Stimulated activated effector memory CD8-positive, alpha-beta T cell treated with anti-CD3 and anti-CD28 coated beads, Interleukin-12 subunit alpha, Interleukin-12 subunit beta, amount 100 ng/mL, for 72 hours (primary cell): ENCODE results near the gene TOMM40L.

Source experiments
- ATAC-seq: fragments of 150-1000 bp; cut with Tn5 transposase; 2 replicates; pipeline ENCODE4 v1.10.0; 2021
- DNase-seq, 2 donors: peaks; one replicate each; pipeline ENCODE4 v3.0.0; 2021 to 2022; ENCODE audit warnings: low spot score in 2 of 2
- H3K27ac Mint-ChIP-seq: one replicate; pipeline ENCODE4 v1.8.0; 2022; ENCODE audit warnings: mild to moderate bottlenecking, mixed read lengths
- H3K36me3 Mint-ChIP-seq: one replicate; pipeline ENCODE4 v1.8.0; 2022; ENCODE audit warnings: mild to moderate bottlenecking, mixed read lengths
- H3K4me1 Mint-ChIP-seq: one replicate; pipeline ENCODE4 v1.8.0; 2022; ENCODE audit warnings: mixed read lengths
- H3K4me3 Mint-ChIP-seq: one replicate; pipeline ENCODE4 v1.8.0; 2022; ENCODE audit warnings: mild to moderate bottlenecking, mixed read lengths
- H3K9me3 Mint-ChIP-seq: one replicate; pipeline ENCODE4 v1.8.0; 2022; ENCODE audit warnings: mixed read lengths

Gene TOMM40L

DNA sequence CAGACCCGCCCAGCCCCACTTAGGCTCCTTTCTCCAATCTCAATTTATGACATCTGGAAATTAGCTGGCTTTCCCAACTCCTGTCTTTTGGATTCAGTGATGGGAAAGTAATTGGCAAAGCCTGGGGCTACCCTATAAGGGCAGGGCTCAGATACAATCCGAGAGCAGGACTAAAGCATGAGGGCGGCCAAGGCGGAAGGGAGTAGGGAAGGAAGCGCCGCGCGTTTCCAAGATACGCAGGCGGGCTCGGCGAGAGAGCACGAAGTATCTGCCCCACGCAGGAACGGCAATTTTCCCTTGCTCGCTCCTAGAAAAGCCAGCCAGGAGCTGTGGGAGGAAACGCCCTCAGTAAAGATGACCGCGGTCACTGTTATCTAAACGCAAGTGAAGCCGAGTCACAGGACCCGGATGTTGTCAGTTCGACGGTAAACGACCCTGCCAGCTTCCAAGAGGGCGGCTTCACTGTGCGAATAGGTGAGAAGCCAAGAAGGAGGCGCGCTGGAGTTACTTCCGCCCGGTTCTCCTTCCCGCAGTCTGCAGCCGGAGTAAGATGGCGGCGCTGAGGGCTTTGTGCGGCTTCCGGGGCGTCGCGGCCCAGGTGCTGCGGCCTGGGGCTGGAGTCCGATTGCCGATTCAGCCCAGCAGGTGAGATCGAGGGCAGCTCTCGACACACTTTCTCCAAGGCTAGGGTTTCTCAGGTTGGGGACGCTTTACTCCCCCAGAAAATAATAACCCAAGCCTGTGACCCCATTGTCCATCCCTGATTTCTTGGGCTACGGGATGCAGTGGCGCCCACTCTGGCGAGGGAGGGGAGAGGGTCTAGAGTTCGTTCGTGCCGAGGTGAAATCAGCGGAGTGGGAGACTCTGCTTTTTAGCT lies 23.8 kb upstream of the TOMM40L start, which contains the start of gene NDUFS2:
NDUFS2 (plus strand) TSS at position 532 of the 877 bp plus-strand sequence; CDS start at position 551, 19 bp downstream.
- no peaks in the 10 kb centered on the region for H3K9me3 Mint-ChIP-seq

GRCh38 chr1:161206411-161207140 lies 19.3 kb upstream of the TOMM40L start:
- Mint-ChIP-seq H3K9me3 (no peaks in the 10 kb centered on the region), H3K36me3 (peaks cover 87% of the 10 kb centered on the region), H3K27ac (no peak overlapping the region), H3K4me3 (no peak overlapping the region), H3K4me1 (peaks cover 47% of the 10 kb centered on the region)
- no peak for ATAC-seq
- no peak for DNase-seq

More for the DNA sequence above, 23.8 kb upstream of the TOMM40L start, which contains the start of gene NDUFS2:
- H3K27ac Mint-ChIP-seq: peak within 1 kb of the TSS; percentile 95
- peaks cover 42% of the 10 kb centered on the region for H3K36me3 Mint-ChIP-seq
- H3K4me1 Mint-ChIP-seq: peaks cover 66% of the 10 kb centered on the region
- ATAC-seq (peak; percentile 99), DNase-seq (peak; percentile 77 to 92)
- H3K4me3 Mint-ChIP-seq: peak within 1 kb of the TSS; percentile 85

- no peak overlapping the region for H3K4me3 Mint-ChIP-seq
- peaks cover 43% of the 10 kb centered on the region for H3K4me1 Mint-ChIP-seq
- ATAC-seq: no peak
- DNase-seq: no peak
- H3K36me3 Mint-ChIP-seq: peaks cover 89% of the 10 kb centered on the region
- H3K27ac Mint-ChIP-seq: no peak overlapping the region
- H3K9me3 Mint-ChIP-seq: no peaks in the 10 kb centered on the region
These were observed 18.7 kb upstream of the TOMM40L start for GRCh38 chr1:161207173-161207572.

GRCh38 chr1:161209790-161210409 lies 16.0 kb upstream of the TOMM40L start:
- peak; percentile 48 to 80 for DNase-seq
- peak overlapping the region; percentile 6 for H3K27ac Mint-ChIP-seq
- no peak overlapping the region for H3K4me3 Mint-ChIP-seq
- no peaks in the 10 kb centered on the region for H3K9me3 Mint-ChIP-seq
- peaks cover 100% of the 10 kb centered on the region for H3K36me3 Mint-ChIP-seq
- ATAC-seq: peak; percentile 86
- H3K4me1 Mint-ChIP-seq: peaks cover 28% of the 10 kb centered on the region

DNA sequence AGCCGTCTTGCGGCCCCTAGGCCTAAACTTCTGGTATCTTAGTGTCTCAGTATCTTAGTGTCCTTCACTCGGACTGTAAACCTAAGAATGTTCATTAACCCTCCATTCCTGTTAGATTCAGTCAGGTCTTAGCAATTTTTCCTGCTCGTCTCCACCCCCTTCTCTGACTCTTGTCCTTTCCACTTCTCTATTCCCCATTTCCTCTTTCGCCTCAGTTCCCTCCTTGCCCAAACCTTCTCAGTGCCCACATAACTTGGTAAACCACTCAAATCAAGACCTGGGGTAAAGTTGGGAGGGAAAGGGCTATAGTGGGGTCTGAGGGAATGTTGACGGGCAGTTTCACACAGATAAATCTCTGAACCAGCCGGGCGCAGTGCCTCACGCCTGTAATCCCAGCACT lies 11.5 kb upstream of the TOMM40L start:
- H3K4me3 Mint-ChIP-seq: no peak overlapping the region
- ATAC-seq (no peak), DNase-seq (no peak)
- no peaks in the 10 kb centered on the region for H3K9me3 Mint-ChIP-seq
- H3K4me1 Mint-ChIP-seq: peaks cover 37% of the 10 kb centered on the region
- H3K27ac Mint-ChIP-seq: peak overlapping the region; percentile 65
- peaks cover 61% of the 10 kb centered on the region for H3K36me3 Mint-ChIP-seq

GRCh38 chr1:161215076-161215475 lies 10.8 kb upstream of the TOMM40L start, which contains the start of gene FCER1G:
Gene FCER1G (plus strand): TSS chr1:161215295. CDS start chr1:161215322, 27 bp downstream.
- Mint-ChIP-seq H3K4me3 (no peak within 1 kb of the TSS), H3K36me3 (peaks cover 54% of the 10 kb centered on the region), H3K27ac (peak within 1 kb of the TSS; percentile 65)

DNA sequence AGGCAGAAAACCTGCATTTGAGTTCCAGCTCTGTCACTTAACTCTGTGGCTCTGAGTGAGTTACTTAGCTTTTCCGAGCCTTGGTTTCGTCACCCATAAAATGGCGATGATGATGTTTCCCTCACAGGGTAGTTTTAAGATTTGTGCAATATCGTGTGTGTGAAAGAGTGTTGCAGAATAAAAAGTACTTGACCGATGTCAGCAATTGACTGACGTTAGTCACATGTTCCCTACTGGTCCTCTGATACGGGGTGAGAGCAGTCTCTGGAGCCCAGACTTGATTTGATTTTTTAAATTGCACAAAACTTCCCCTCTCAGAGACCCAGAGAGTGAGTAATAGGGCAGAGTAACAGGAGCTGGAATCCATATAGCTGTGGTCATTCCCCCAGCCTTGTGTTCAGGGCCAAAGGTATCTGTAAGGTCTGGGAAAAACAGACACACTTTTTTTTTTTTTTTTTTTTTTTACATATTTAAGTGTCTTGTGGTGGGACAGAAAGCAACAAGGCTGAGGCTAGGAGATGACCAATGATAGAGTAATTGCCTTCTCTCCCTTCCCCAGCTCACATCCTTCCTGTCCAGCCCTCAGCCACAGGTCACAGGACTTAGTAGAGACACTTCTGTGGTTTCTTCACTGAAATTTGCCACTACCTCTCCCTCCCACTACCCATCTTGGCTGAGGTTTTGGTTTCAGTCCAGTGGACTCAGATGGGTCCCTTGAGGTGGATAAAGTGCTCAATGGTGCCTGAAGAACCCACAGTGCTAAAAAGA lies 8.7 kb upstream of the TOMM40L start:
- Mint-ChIP-seq H3K9me3 (no peaks in the 10 kb centered on the region), H3K4me1 (peaks cover 29% of the 10 kb centered on the region), H3K27ac (peak overlapping the region; percentile 87), H3K4me3 (peak overlapping the region; percentile 34), H3K36me3 (peaks cover 33% of the 10 kb centered on the region)
- DNase-seq (no peak), ATAC-seq (peak; percentile 77)

More at GRCh38 chr1:161215076-161215475, 10.8 kb upstream of the TOMM40L start, which contains the start of gene FCER1G:
- no peaks in the 10 kb centered on the region for H3K9me3 Mint-ChIP-seq
- ATAC-seq (no peak), DNase-seq (no peak)
- H3K4me1 Mint-ChIP-seq: peaks cover 30% of the 10 kb centered on the region

GRCh38 chr1:161217831-161218230 lies 8.0 kb upstream of the TOMM40L start:
- no peaks in the 10 kb centered on the region for H3K9me3 Mint-ChIP-seq
- peak overlapping the region; percentile 87 for H3K27ac Mint-ChIP-seq
- ATAC-seq (peak; percentile 2), DNase-seq (no peak)
- peaks cover 26% of the 10 kb centered on the region for H3K36me3 Mint-ChIP-seq
- H3K4me1 Mint-ChIP-seq: peaks cover 29% of the 10 kb centered on the region
- no peak overlapping the region for H3K4me3 Mint-ChIP-seq

DNA sequence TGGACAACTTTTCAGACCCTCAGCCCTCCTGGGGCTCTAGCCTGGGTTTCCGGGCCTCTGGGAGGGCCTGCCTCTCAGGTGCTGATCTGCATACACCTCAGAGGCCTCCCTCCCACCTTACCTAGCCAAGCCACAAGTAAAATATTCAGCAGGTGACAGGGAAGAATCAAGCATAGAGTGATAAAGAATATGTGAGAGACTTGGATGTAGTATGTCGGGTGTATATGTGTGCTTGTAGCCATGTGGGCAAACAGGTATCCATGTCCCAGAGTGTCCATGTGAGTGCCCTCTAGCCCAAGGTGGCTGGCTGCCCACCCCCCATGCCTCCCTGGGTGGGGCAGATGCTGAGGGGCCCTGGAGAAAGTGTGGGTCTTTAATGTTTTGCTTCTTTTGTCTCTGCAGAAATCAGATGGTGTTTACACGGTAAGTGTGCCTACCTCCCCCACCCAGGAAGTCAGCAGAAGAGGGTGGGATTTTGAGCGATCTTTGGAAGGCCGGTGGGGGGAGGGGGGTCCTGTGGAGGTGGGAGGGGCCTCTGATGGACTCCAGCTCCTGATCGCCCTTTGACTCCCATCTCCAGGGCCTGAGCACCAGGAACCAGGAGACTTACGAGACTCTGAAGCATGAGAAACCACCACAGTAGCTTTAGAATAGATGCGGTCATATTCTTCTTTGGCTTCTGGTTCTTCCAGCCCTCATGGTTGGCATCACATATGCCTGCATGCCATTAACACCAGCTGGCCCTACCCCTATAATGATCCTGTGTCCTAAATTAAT lies 7.4 kb upstream of the TOMM40L start:
- no peaks in the 10 kb centered on the region for H3K9me3 Mint-ChIP-seq
- peaks cover 19% of the 10 kb centered on the region for H3K36me3 Mint-ChIP-seq
- no peak overlapping the region for H3K4me3 Mint-ChIP-seq
- peaks cover 29% of the 10 kb centered on the region for H3K4me1 Mint-ChIP-seq
- DNase-seq (no peak), ATAC-seq (no peak)
- H3K27ac Mint-ChIP-seq: peak overlapping the region; percentile 87

- no peak overlapping the region for H3K27ac Mint-ChIP-seq
- no peaks in the 10 kb centered on the region for H3K9me3 Mint-ChIP-seq
- peaks cover 11% of the 10 kb centered on the region for H3K36me3 Mint-ChIP-seq
- DNase-seq (no peak), ATAC-seq (no peak)
- H3K4me3 Mint-ChIP-seq: no peak overlapping the region
- peaks cover 29% of the 10 kb centered on the region for H3K4me1 Mint-ChIP-seq
These were observed 6.6 kb upstream of the TOMM40L start for GRCh38 chr1:161219078-161219892.

DNA sequence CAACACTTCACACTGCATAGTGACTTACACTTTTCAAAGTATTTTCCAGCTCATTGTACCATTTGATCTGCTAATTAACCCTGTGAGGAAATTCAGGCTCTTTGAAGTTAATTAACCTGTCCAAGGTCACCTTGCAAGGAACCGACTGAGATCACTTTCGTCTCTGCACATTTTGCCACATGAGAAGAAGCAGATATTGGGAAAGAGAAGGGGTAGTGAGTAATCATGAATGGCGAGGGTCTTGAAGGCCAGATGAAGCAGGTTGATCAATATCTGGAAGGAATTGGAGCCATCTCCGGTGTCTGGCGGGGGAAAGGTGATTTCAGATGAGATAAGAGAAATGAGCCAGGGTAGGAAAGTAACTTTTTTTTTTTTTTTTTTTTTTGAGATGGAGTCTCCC lies 5.9 kb upstream of the TOMM40L start:
- H3K4me1 Mint-ChIP-seq: peaks cover 29% of the 10 kb centered on the region
- ATAC-seq (no peak), DNase-seq (no peak)
- H3K27ac Mint-ChIP-seq: no peak overlapping the region
- peaks cover 4% of the 10 kb centered on the region for H3K36me3 Mint-ChIP-seq
- H3K4me3 Mint-ChIP-seq: no peak overlapping the region
- no peaks in the 10 kb centered on the region for H3K9me3 Mint-ChIP-seq

- Mint-ChIP-seq H3K4me3 (no peak overlapping the region), H3K27ac (no peak overlapping the region), H3K4me1 (peaks cover 37% of the 10 kb centered on the region), H3K9me3 (no peaks in the 10 kb centered on the region), H3K36me3 (no peaks in the 10 kb centered on the region)
- ATAC-seq: no peak
- no peak for DNase-seq
These were observed 3.5 kb upstream of the TOMM40L start for GRCh38 chr1:161222175-161223019.
